Measurements from ENCODE around the gene PGP. TPM values are rescaled to one million over a fixed set of nuclear protein-coding genes. Genes with fewer than 3 reads are reported as not detected.

Gene PGP
- total RNA-seq, 2 experiments from 2014 or later = 24.2 to 24.5 TPM

- no peaks in the 10 kb centered on the region for H3K9me3 Mint-ChIP-seq
- H3K27me3 Mint-ChIP-seq = peaks cover 2% of the 10 kb centered on the region
- peaks cover 12% of the 10 kb centered on the region for H3K36me3 Mint-ChIP-seq
- no peak overlapping the region for H3K4me3 Mint-ChIP-seq
- no peaks in the 10 kb centered on the region for H3K4me1 Mint-ChIP-seq
- H3K27ac Mint-ChIP-seq = no peak overlapping the region
- no peak for DNase-seq
Measured at GRCh38 chr16:2232094-2232990, 17.7 kb upstream of the PGP start.

GRCh38 chr16:2231016-2231931 is 16.6 kb upstream of the PGP start:
- Mint-ChIP-seq H3K4me3 (no peak overlapping the region), H3K27me3 (no peaks in the 10 kb centered on the region), H3K9me3 (no peaks in the 10 kb centered on the region), H3K36me3 (peaks cover 12% of the 10 kb centered on the region), H3K27ac (no peak overlapping the region), H3K4me1 (peaks cover 1% of the 10 kb centered on the region)
- DNase-seq = no peak

GRCh38 chr16:2230376-2230775 is 15.7 kb upstream of the PGP start:
- DNase-seq = no peak
- H3K27me3 Mint-ChIP-seq = no peaks in the 10 kb centered on the region
- no peaks in the 10 kb centered on the region for H3K9me3 Mint-ChIP-seq
- H3K36me3 Mint-ChIP-seq = peaks cover 15% of the 10 kb centered on the region
- peaks cover 6% of the 10 kb centered on the region for H3K4me1 Mint-ChIP-seq
- H3K4me3 Mint-ChIP-seq = no peak overlapping the region
- no peak overlapping the region for H3K27ac Mint-ChIP-seq

- no peak for DNase-seq
- peaks cover 9% of the 10 kb centered on the region for H3K4me1 Mint-ChIP-seq
- peaks cover 16% of the 10 kb centered on the region for H3K36me3 Mint-ChIP-seq
- no peak overlapping the region for H3K27ac Mint-ChIP-seq
- H3K27me3 Mint-ChIP-seq = no peaks in the 10 kb centered on the region
- H3K4me3 Mint-ChIP-seq = no peak overlapping the region
- H3K9me3 Mint-ChIP-seq = no peaks in the 10 kb centered on the region
Measured at GRCh38 chr16:2229632-2230250, 15.1 kb upstream of the PGP start.

- DNase-seq = no peak
- peaks cover 9% of the 10 kb centered on the region for H3K4me1 Mint-ChIP-seq
- no peak overlapping the region for H3K4me3 Mint-ChIP-seq
- H3K27me3 Mint-ChIP-seq = no peaks in the 10 kb centered on the region
- peaks cover 20% of the 10 kb centered on the region for H3K36me3 Mint-ChIP-seq
- no peaks in the 10 kb centered on the region for H3K9me3 Mint-ChIP-seq
- H3K27ac Mint-ChIP-seq = no peak overlapping the region
Measured at GRCh38 chr16:2229091-2229490, 14.5 kb upstream of the PGP start.

GRCh38 chr16:2228161-2228824 is 13.7 kb upstream of the PGP start:
- Mint-ChIP-seq H3K4me3 (no peak overlapping the region), H3K27me3 (no peaks in the 10 kb centered on the region), H3K27ac (no peak overlapping the region), H3K9me3 (no peaks in the 10 kb centered on the region), H3K4me1 (peaks cover 9% of the 10 kb centered on the region), H3K36me3 (peaks cover 17% of the 10 kb centered on the region)
- no peak for DNase-seq

- H3K36me3 Mint-ChIP-seq = peaks cover 16% of the 10 kb centered on the region
- H3K4me1 Mint-ChIP-seq = peaks cover 9% of the 10 kb centered on the region
- H3K27ac Mint-ChIP-seq = no peak overlapping the region
- no peak for DNase-seq
- no peaks in the 10 kb centered on the region for H3K9me3 Mint-ChIP-seq
- H3K27me3 Mint-ChIP-seq = no peaks in the 10 kb centered on the region
- no peak overlapping the region for H3K4me3 Mint-ChIP-seq
Measured at GRCh38 chr16:2226918-2227317, 12.3 kb upstream of the PGP start.

GRCh38 chr16:2226245-2226793 is 11.7 kb upstream of the PGP start:
- H3K4me1 Mint-ChIP-seq = peaks cover 9% of the 10 kb centered on the region
- DNase-seq = no peak
- H3K4me3 Mint-ChIP-seq = peak overlapping the region; percentile 4
- peaks cover 13% of the 10 kb centered on the region for H3K36me3 Mint-ChIP-seq
- no peak overlapping the region for H3K27ac Mint-ChIP-seq
- no peaks in the 10 kb centered on the region for H3K9me3 Mint-ChIP-seq
- H3K27me3 Mint-ChIP-seq = no peaks in the 10 kb centered on the region

- DNase-seq = peak; percentile 41
- Mint-ChIP-seq H3K9me3 (no peaks in the 10 kb centered on the region), H3K27me3 (no peaks in the 10 kb centered on the region), H3K36me3 (peaks cover 10% of the 10 kb centered on the region), H3K27ac (peak overlapping the region; percentile 79), H3K4me3 (peak overlapping the region; percentile 83), H3K4me1 (peaks cover 9% of the 10 kb centered on the region)
Measured at GRCh38 chr16:2223942-2224486, 9.4 kb upstream of the PGP start.

- Mint-ChIP-seq H3K36me3 (peaks cover 8% of the 10 kb centered on the region), H3K27ac (peak within 1 kb of the TSS; percentile 79), H3K9me3 (no peaks in the 10 kb centered on the region), H3K4me3 (peak within 1 kb of the TSS; percentile 83), H3K4me1 (peaks cover 9% of the 10 kb centered on the region), H3K27me3 (no peaks in the 10 kb centered on the region)
- peak; percentile 100 for DNase-seq
Measured at GRCh38 chr16:2223221-2223941, 8.7 kb upstream of the PGP start, which contains the start of gene E4F1. E4F1 (plus strand) TSS chr16:2223591; CDS start chr16:2223614, 23 bp downstream.

GRCh38 chr16:2216330-2216729 is 1.7 kb upstream of the PGP start:
- Mint-ChIP-seq H3K27ac (peak overlapping the region; percentile 96), H3K36me3 (peaks cover 20% of the 10 kb centered on the region), H3K9me3 (no peaks in the 10 kb centered on the region), H3K4me3 (peak overlapping the region; percentile 88), H3K4me1 (peaks cover 22% of the 10 kb centered on the region), H3K27me3 (no peaks in the 10 kb centered on the region)
- no peak for DNase-seq

- no peaks in the 10 kb centered on the region for H3K9me3 Mint-ChIP-seq
- H3K27ac Mint-ChIP-seq = peak overlapping the region; percentile 20
- H3K36me3 Mint-ChIP-seq = peaks cover 20% of the 10 kb centered on the region
- peak overlapping the region; percentile 86 for H3K4me3 Mint-ChIP-seq
- peaks cover 22% of the 10 kb centered on the region for H3K4me1 Mint-ChIP-seq
- H3K27me3 Mint-ChIP-seq = no peaks in the 10 kb centered on the region
- DNase-seq = peak; percentile 38
Measured at GRCh38 chr16:2213817-2214718, 572 bp downstream of the PGP start.
